HEK293 (cell line): ENCODE results near the gene MSANTD2.

Experiments
- CTCF ChIA-PET: fragments of 350-600 bp; formaldehyde crosslinking; extraction: SDS; loops from one replicate; lab custom pipeline; 2021; ENCODE audit warnings: antibody characterized with exemption; lab: Yijun Ruan, JAX
- POLR2A ChIA-PET: fragments of 300-600 bp; formaldehyde crosslinking; extraction: SDS; loops from one replicate; lab custom pipeline; 2020; ENCODE audit warnings: antibody characterized with exemption, inconsistent platforms; lab: Yijun Ruan, JAX
- H3K27ac ChIP-seq: fragments of 200-500 bp; sonication (Bioruptor generic); 2 replicates; pipeline ENCODE4 v1.5.1; 2014; ENCODE audit warnings: low read depth, low read length, control low read depth, inconsistent platforms; ENCODE audit errors: extremely low read depth
- H3K36me3 ChIP-seq, 2 experiments: fragments of 200-500 bp in 1 of 2; sonication (Bioruptor generic) in 1 of 2; 1 replicate in 1 of 2; 2 replicates in 1 of 2; pipeline ENCODE4 v1.5.1; 2014 to 2017; ENCODE audit warnings: inconsistent platforms in 2 of 2, low read length in 2 of 2; ENCODE audit not compliant: control insufficient read depth in 2 of 2, insufficient read depth in 1 of 2
- H3K4me1 ChIP-seq: fragments of 200-500 bp; sonication (Bioruptor generic); 2 replicates; pipeline ENCODE4 v1.5.1; 2014; ENCODE audit warnings: mild to moderate bottlenecking, low read length, inconsistent platforms; ENCODE audit not compliant: control insufficient read depth, insufficient read depth
- H3K4me3 ChIP-seq: 2 replicates; pipeline ENCODE4 v1.5.1; 2011; ENCODE audit warnings: low read depth, mild to moderate bottlenecking, control low read depth, low read length, moderate library complexity
- H3K9me3 ChIP-seq: fragments of 200-500 bp; sonication (Bioruptor generic); 2 replicates; pipeline ENCODE4 v1.5.1; 2014; ENCODE audit warnings: low read depth, low read length, inconsistent platforms; ENCODE audit not compliant: control insufficient read depth, insufficient read depth
- BCL11B ChIP-seq: fragments of 450-650 bp; formaldehyde crosslinking; IDR thresholded peaks from 2 replicates; pipeline ENCODE4 v1.5.1; 2016; ENCODE audit warnings: low read depth, missing biosample characterization, missing genetic modification characterization
- ELK4 ChIP-seq: IDR thresholded peaks from 2 replicates; pipeline ENCODE4 v1.6.1; 2011; ENCODE audit warnings: mild to moderate bottlenecking, low read depth, low read length, borderline replicate concordance
- GFI1B ChIP-seq: fragments of 450-650 bp; formaldehyde crosslinking; IDR thresholded peaks from 2 replicates; pipeline ENCODE4 v1.5.1; 2016; ENCODE audit warnings: missing biosample characterization, missing genetic modification characterization
- HOXC10 ChIP-seq: sonication (generic); formaldehyde crosslinking; IDR thresholded peaks from 2 replicates; pipeline ENCODE4 v1.8.1; 2023; ENCODE audit warnings: mild to moderate bottlenecking, missing genetic modification reagents
- HOXD13 ChIP-seq: sonication (generic); formaldehyde crosslinking; IDR thresholded peaks from 2 replicates; pipeline ENCODE4 v1.8.0; 2022; ENCODE audit warnings: missing genetic modification reagents, borderline replicate concordance
- KLF16 ChIP-seq: fragments of 450-650 bp; formaldehyde crosslinking; IDR thresholded peaks from 2 replicates; pipeline ENCODE4 v1.5.1; 2017; ENCODE audit warnings: missing biosample characterization, missing genetic modification characterization
- SP2 ChIP-seq: fragments of 450-650 bp; formaldehyde crosslinking; IDR thresholded peaks from 2 replicates; pipeline ENCODE4 v1.5.1; 2016; ENCODE audit warnings: missing biosample characterization, missing genetic modification characterization
- SP3 ChIP-seq: fragments of 450-650 bp; formaldehyde crosslinking; IDR thresholded peaks from 2 replicates; pipeline ENCODE4 v1.5.1; 2016; ENCODE audit warnings: missing biosample characterization, missing genetic modification characterization
- TSHZ1 ChIP-seq: fragments of 450-650 bp; formaldehyde crosslinking; IDR thresholded peaks from 2 replicates; pipeline ENCODE4 v1.5.1; 2016; ENCODE audit warnings: missing biosample characterization, missing genetic modification characterization, borderline replicate concordance
- YY1 ChIP-seq: fragments of 450-650 bp; formaldehyde crosslinking; IDR thresholded peaks from 2 replicates; pipeline ENCODE4 v1.5.1; 2018; ENCODE audit warnings: missing biosample characterization, missing genetic modification characterization
- ZBTB17 ChIP-seq: fragments of 450-650 bp; formaldehyde crosslinking; IDR thresholded peaks from 2 replicates; pipeline ENCODE4 v1.5.1; 2016; ENCODE audit warnings: missing biosample characterization, missing genetic modification characterization
- ZBTB20 ChIP-seq: fragments of 450-650 bp; formaldehyde crosslinking; IDR thresholded peaks from 2 replicates; pipeline ENCODE4 v1.5.1; 2016; ENCODE audit warnings: missing biosample characterization, missing genetic modification characterization
- ZNF121 ChIP-seq: fragments of 450-650 bp; formaldehyde crosslinking; IDR thresholded peaks from 2 replicates; pipeline ENCODE4 v1.5.1; 2016; ENCODE audit warnings: missing biosample characterization, missing genetic modification characterization
- ZNF155 ChIP-seq: fragments of 450-650 bp; formaldehyde crosslinking; IDR thresholded peaks from 2 replicates; pipeline ENCODE4 v1.5.1; 2016; ENCODE audit warnings: missing biosample characterization, missing genetic modification characterization
- ZNF157 ChIP-seq: fragments of 450-650 bp; formaldehyde crosslinking; IDR thresholded peaks from 2 replicates; pipeline ENCODE4 v1.5.1; 2016; ENCODE audit warnings: missing biosample characterization, missing genetic modification characterization
- ZNF211 ChIP-seq: fragments of 450-650 bp; formaldehyde crosslinking; IDR thresholded peaks from 2 replicates; pipeline ENCODE4 v1.5.1; 2016; ENCODE audit warnings: low read depth, missing biosample characterization, missing genetic modification characterization
- ZNF214 ChIP-seq: fragments of 450-650 bp; formaldehyde crosslinking; IDR thresholded peaks from 2 replicates; pipeline ENCODE4 v1.5.1; 2017; ENCODE audit warnings: missing biosample characterization, mild to moderate bottlenecking, missing genetic modification characterization, borderline replicate concordance
- ZNF266 ChIP-seq: fragments of 450-650 bp; formaldehyde crosslinking; IDR thresholded peaks from 2 replicates; pipeline ENCODE4 v1.5.1; 2016; ENCODE audit warnings: missing biosample characterization, missing genetic modification characterization, low read depth
- ZNF274 ChIP-seq, 2 experiments: fragments of 200-500 bp in 1 of 2; fragments of 450-650 bp in 1 of 2; sonication (Bioruptor generic) in 1 of 2; formaldehyde crosslinking in 1 of 2; IDR thresholded peaks; 2 replicates each; pipeline versions ENCODE4 v1.5.1 to v1.6.1; 2014 to 2016; ENCODE audit warnings: borderline replicate concordance in 1 of 2, inconsistent platforms in 1 of 2, low read length in 1 of 2, missing biosample characterization in 1 of 2, missing genetic modification characterization in 1 of 2
- ZNF350 ChIP-seq: fragments of 450-650 bp; formaldehyde crosslinking; IDR thresholded peaks from 2 replicates; pipeline ENCODE4 v1.5.0; 2017; ENCODE audit warnings: missing biosample characterization, mild to moderate bottlenecking, missing genetic modification characterization
- ZNF394 ChIP-seq: fragments of 450-650 bp; formaldehyde crosslinking; IDR thresholded peaks from 2 replicates; pipeline ENCODE4 v1.5.1; 2016; ENCODE audit warnings: missing biosample characterization, missing genetic modification characterization, mild to moderate bottlenecking, moderate library complexity, borderline replicate concordance
- ZNF398 ChIP-seq: fragments of 450-650 bp; formaldehyde crosslinking; IDR thresholded peaks from 2 replicates; pipeline ENCODE4 v1.5.1; 2017; ENCODE audit warnings: missing biosample characterization, missing genetic modification characterization
- ZNF48 ChIP-seq: fragments of 450-650 bp; formaldehyde crosslinking; IDR thresholded peaks from 2 replicates; pipeline ENCODE4 v1.5.1; 2016; ENCODE audit warnings: missing biosample characterization, missing genetic modification characterization
- ZNF521 ChIP-seq: fragments of 450-650 bp; formaldehyde crosslinking; IDR thresholded peaks from 2 replicates; pipeline ENCODE4 v1.5.1; 2017; ENCODE audit warnings: missing biosample characterization, mild to moderate bottlenecking, missing genetic modification characterization
- ZNF548 ChIP-seq: fragments of 450-650 bp; formaldehyde crosslinking; IDR thresholded peaks from 2 replicates; pipeline ENCODE4 v1.5.1; 2016; ENCODE audit warnings: missing biosample characterization, missing genetic modification characterization
- ZNF596 ChIP-seq: fragments of 450-650 bp; IDR thresholded peaks from 2 replicates; pipeline ENCODE4 v1.5.0; 2018; ENCODE audit warnings: missing biosample characterization, mild to moderate bottlenecking, missing genetic modification characterization, moderate library complexity
- ZNF600 ChIP-seq: fragments of 450-650 bp; formaldehyde crosslinking; IDR thresholded peaks from 2 replicates; pipeline ENCODE4 v1.5.1; 2016; ENCODE audit warnings: missing biosample characterization, missing genetic modification characterization
- ZNF76 ChIP-seq: fragments of 450-650 bp; formaldehyde crosslinking; IDR thresholded peaks from 2 replicates; pipeline ENCODE4; 2016; ENCODE audit warnings: low read depth, missing biosample characterization, missing genetic modification characterization, borderline replicate concordance
- ZNF768 ChIP-seq: fragments of 450-650 bp; formaldehyde crosslinking; IDR thresholded peaks from 2 replicates; pipeline ENCODE4 v1.5.1; 2018; ENCODE audit warnings: missing biosample characterization, mild to moderate bottlenecking, missing genetic modification characterization

Gene MSANTD2

GRCh38 chr11:124788521-124788920 lies 11.7 kb downstream of the MSANTD2 start:
- TF ChIP-seq ZNF214 (tag by site-specific recombination) (no peak), ZNF548 (tag by site-specific recombination) (no peak), SP3 (no peak), ZNF768 (tag by site-specific recombination) (no peak), ZNF157 (tag by site-specific recombination) (no peak), ZNF211 (tag by site-specific recombination) (no peak), ZNF596 (tag by site-specific recombination) (no peak), ZNF155 (tag by site-specific recombination) (no peak), HOXD13 (CRISPR knock-in tag) (no peak), ZNF600 (no peak), ZNF398 (tag by site-specific recombination) (no peak), ELK4 (no peak), ZNF76 (tag by site-specific recombination) (no peak), ZNF266 (tag by site-specific recombination) (no peak), ZNF274 (IDR thresholded peaks at IDR 0.05; ENCODE audit: low read length) (no peak), ZNF274 (tag by site-specific recombination; IDR thresholded peaks at IDR 0.05; ENCODE audit: borderline replicate concordance) (no peak), KLF16 (tag by site-specific recombination) (no peak), SP2 (no peak)
- TF ChIP-seq, all 188 proteins: peak for 0
- H3K36me3 ChIP-seq, result no peaks in the 10 kb centered on the region
- peaks cover 8% of the 10 kb centered on the region for H3K4me1 ChIP-seq
- CTCF ChIA-PET, result interaction anchor here (1.1 to 4.2 kb wide), 2 partner anchors 12 to 50 kb away, joined by 4 to 16 read pairs; partner anchors contain the start of gene MSANTD2
- POLR2A ChIA-PET, result interaction anchor here (0.9 kb wide), 1 partner anchor 49 kb away, joined by 3 read pairs; the partner anchor contains the start of gene NRGN
- no peak overlapping the region for H3K4me3 ChIP-seq
- H3K27ac ChIP-seq, result no peak overlapping the region
- H3K9me3 ChIP-seq, result no peaks in the 10 kb centered on the region

- H3K4me1 ChIP-seq, result no peaks in the 10 kb centered on the region
- H3K27ac ChIP-seq, result no peak overlapping the region
- H3K4me3 ChIP-seq, result no peak overlapping the region
- no peaks in the 10 kb centered on the region for H3K36me3 ChIP-seq
- ChIA-PET POLR2A (interaction anchor here (0.6 kb wide), 1 partner anchor 1518 kb away, joined by 3 read pairs; no protein-coding TSS in a partner anchor), CTCF (no interaction called here)
- no peaks in the 10 kb centered on the region for H3K9me3 ChIP-seq
- no peak for TF ChIP-seq TSHZ1 (tag by site-specific recombination)
- no peak for TF ChIP-seq ZNF211 (tag by site-specific recombination)
- no peak for TF ChIP-seq ZNF521 (tag by site-specific recombination)
- TF ChIP-seq YY1 (tag by site-specific recombination), result no peak
- TF ChIP-seq HOXD13 (CRISPR knock-in tag), result no peak
- TF ChIP-seq BCL11B (tag by site-specific recombination), result no peak
- no peak for TF ChIP-seq HOXC10
- TF ChIP-seq ZBTB17, result no peak
- TF ChIP-seq GFI1B (tag by site-specific recombination), result no peak
- TF ChIP-seq ZNF596 (tag by site-specific recombination), result no peak
- TF ChIP-seq ZBTB20 (tag by site-specific recombination), result no peak
- no peak for TF ChIP-seq ZNF350
- no peak for TF ChIP-seq ZNF48
- no peak for TF ChIP-seq ZNF394 (tag by site-specific recombination)
- no peak for TF ChIP-seq ZNF121
Measured at GRCh38 chr11:124784051-124784450, 16.2 kb downstream of the MSANTD2 start.
